HCT116 (cell line): ENCODE data around the gene PGA4. TPM values are rescaled to one million over a fixed set of nuclear protein-coding genes. Genes with fewer than 3 reads are reported as not detected.
"Not testable (repeated sequence)": the region's sequence is repeated elsewhere in the genome, so short reads cannot be mapped to it uniquely, and the experiment has no call there.

Experiments used
- ATAC-seq: fragments of 200-7000 bp; cut with Tn5 transposase; 2 replicates; pipeline ENCODE4 v1.9.1; 2020; ENCODE audit warnings: mild to moderate bottlenecking, moderate library complexity
- BruUV-seq: library from RNA; stranded (reverse); fragments of 400-500 nt; replicated peaks from 2 replicates; lab custom pipeline; 2021; lab: Mats Ljungman, UMichigan
- CTCF ChIA-PET: fragments of 300-600 bp; sonication (Branson Sonifier 250); formaldehyde crosslinking; loops from one replicate; lab custom pipeline; 2021; ENCODE audit warnings: antibody characterized with exemption; lab: Charles Lee
- POLR2A ChIA-PET: fragments of 300-600, 350-600 bp; sonication (Branson Sonifier 250); formaldehyde crosslinking; loops from one replicate; lab custom pipeline; 2021; ENCODE audit warnings: antibody characterized with exemption; lab: Charles Lee
- RAD21 ChIA-PET, 2 experiments: fragments of 300-600 bp; sonication (Branson Sonifier 250); formaldehyde crosslinking; loops; one replicate each; lab custom pipeline; 2023; ENCODE audit warnings: low total read pairs in 2 of 2; ENCODE audit not compliant: uncharacterized antibody in 2 of 2, unreplicated experiment in 2 of 2, low non-redundant PET in 1 of 2; lab: Charles Lee
- DNase-seq: peaks from one replicate; pipeline ENCODE4 v3.0.0-alpha.2; 2010; ENCODE audit warnings: low read depth, low spot score
- H2AFZ ChIP-seq: fragments of 200-600 bp; shearing (Covaris generic), sonication (generic); 2 replicates; pipeline ENCODE4 v1.6.1; 2017; ENCODE audit warnings: low read depth, mixed run types, mixed read lengths, antibody characterized with exemption, low read length; ENCODE audit not compliant: poor library complexity, severe bottlenecking
- H3K27ac ChIP-seq: 2 replicates; pipeline ENCODE4 v1.5.1; 2012; ENCODE audit warnings: low read depth, low read length
- H3K27me3 ChIP-seq: fragments of 200-600 bp; sonication (generic); 2 replicates; pipeline ENCODE4 v1.6.1; 2016; ENCODE audit warnings: mixed run types, low read length, mixed read lengths; ENCODE audit not compliant: insufficient read depth
- H3K36me3 ChIP-seq, 2 experiments: fragments of 200-500 bp in 1 of 2; fragments of 200-600 bp in 1 of 2; sonication (Bioruptor generic) in 1 of 2; sonication (generic) in 1 of 2; 2 replicates each; pipeline versions ENCODE4 v1.5.1 to v1.6.1; 2014 to 2016; ENCODE audit warnings: low read length in 2 of 2, inconsistent platforms in 1 of 2, mixed read lengths in 1 of 2, mixed run types in 1 of 2; ENCODE audit not compliant: insufficient read depth in 2 of 2, control insufficient read depth in 1 of 2
- H3K4me1 ChIP-seq, 2 experiments: fragments of 200-600 bp in 1 of 2; sonication (generic) in 1 of 2; 2 replicates each; pipeline versions ENCODE4 v1.5.1 to v1.6.1; 2012 to 2017; ENCODE audit warnings: low read length in 2 of 2, inconsistent platforms in 1 of 2, mild to moderate bottlenecking in 1 of 2, mixed read lengths in 1 of 2, mixed run types in 1 of 2, moderate library complexity in 1 of 2; ENCODE audit not compliant: insufficient read depth in 2 of 2, control insufficient read depth in 1 of 2
- H3K4me2 ChIP-seq: fragments of 200-600 bp; sonication (generic); 2 replicates; pipeline ENCODE4 v1.6.1; 2017; ENCODE audit warnings: mixed run types, low read length, mixed read lengths
- H3K4me3 ChIP-seq, 2 experiments: fragments of 200-600 bp in 1 of 2; sonication (generic) in 1 of 2; replicated peaks in 1 of 2; 2 replicates each; pipeline ENCODE4 v1.5.1; 2011 to 2016; ENCODE audit warnings: low read length in 2 of 2, control low read depth in 1 of 2, low read depth in 1 of 2, mild to moderate bottlenecking in 1 of 2, mixed read lengths in 1 of 2, mixed run types in 1 of 2
- H3K79me2 ChIP-seq: fragments of 200-600 bp; sonication (generic); 2 replicates; pipeline ENCODE4 v1.6.1; 2017; ENCODE audit warnings: mild to moderate bottlenecking, mixed run types, low read length, moderate library complexity, mixed read lengths; ENCODE audit not compliant: insufficient read depth
- H3K9ac ChIP-seq: fragments of 200-600 bp; sonication (generic); 2 replicates; pipeline ENCODE4 v1.6.1; 2016; ENCODE audit warnings: low read length, mixed read lengths
- H3K9me2 ChIP-seq: fragments of 200-600 bp; sonication (generic), shearing (Covaris generic); 2 replicates; pipeline ENCODE4 v1.6.1; 2017; ENCODE audit warnings: mixed run types, mild to moderate bottlenecking, moderate library complexity; ENCODE audit not compliant: insufficient read depth
- H3K9me3 ChIP-seq, 2 experiments: fragments of 200-500 bp in 1 of 2; fragments of 200-600 bp in 1 of 2; sonication (Bioruptor generic) in 1 of 2; sonication (generic) in 1 of 2; 2 replicates each; pipeline ENCODE4 v1.6.1; 2014 to 2017; ENCODE audit warnings: low read length in 2 of 2, mixed read lengths in 2 of 2, inconsistent platforms in 1 of 2, low read depth in 1 of 2, mild to moderate bottlenecking in 1 of 2, mixed run types in 1 of 2, moderate library complexity in 1 of 2; ENCODE audit not compliant: control insufficient read depth in 1 of 2, insufficient read depth in 1 of 2
- H4K20me1 ChIP-seq: fragments of 200-600 bp; sonication (generic), shearing (Covaris generic); 2 replicates; pipeline ENCODE4 v1.6.1; 2017; ENCODE audit warnings: mixed run types, mild to moderate bottlenecking, moderate library complexity; ENCODE audit not compliant: insufficient read depth
- intact Hi-C: fragments of 100-400 bp; cut with micrococcal nuclease; formaldehyde crosslinking; loops from 2 replicates; pipeline ENCODE4 v1.10.0; 2022
- total RNA-seq: library from RNA; stranded (reverse); gene quantifications from one replicate; pipeline ENCODE4 v1.2.1, GENCODE V29; 2021; ENCODE audit not compliant: unreplicated experiment

The PGA4 gene
- total RNA-seq, 1 experiment from 2014 or later: not detected

DNA sequence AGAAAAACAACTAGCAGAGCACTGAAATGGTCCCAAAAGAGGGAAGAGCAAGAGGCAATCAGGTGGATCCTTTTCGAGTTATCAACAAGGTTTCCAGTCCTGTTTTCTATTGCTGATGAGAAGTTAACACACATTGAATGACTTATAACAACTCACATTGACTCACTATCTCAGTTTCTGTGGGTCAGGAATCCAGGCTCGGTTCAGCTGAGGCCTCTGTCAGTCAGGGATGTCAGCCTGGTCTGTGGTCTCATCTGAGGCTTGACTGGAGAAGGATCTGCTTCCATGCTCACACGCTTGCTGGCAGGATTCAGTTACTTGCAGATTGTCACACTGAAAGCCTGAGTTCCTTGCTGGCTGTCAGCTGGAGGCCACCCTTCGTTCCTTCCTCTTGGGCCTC, 3.8 kb upstream of the PGA4 start:
- ATAC-seq, DNase-seq, RAD21 ChIA-PET, H2AFZ ChIP-seq, intact Hi-C loops, H3K9me2 ChIP-seq, CTCF ChIA-PET, BruUV-seq, H3K4me3 ChIP-seq, H3K4me2 ChIP-seq, H3K36me3 ChIP-seq, H3K79me2 ChIP-seq, H3K9me3 ChIP-seq, H3K27me3 ChIP-seq, H3K27ac ChIP-seq, H3K9ac ChIP-seq, H4K20me1 ChIP-seq, POLR2A ChIA-PET, H3K4me1 ChIP-seq: not testable (repeated sequence)

DNA sequence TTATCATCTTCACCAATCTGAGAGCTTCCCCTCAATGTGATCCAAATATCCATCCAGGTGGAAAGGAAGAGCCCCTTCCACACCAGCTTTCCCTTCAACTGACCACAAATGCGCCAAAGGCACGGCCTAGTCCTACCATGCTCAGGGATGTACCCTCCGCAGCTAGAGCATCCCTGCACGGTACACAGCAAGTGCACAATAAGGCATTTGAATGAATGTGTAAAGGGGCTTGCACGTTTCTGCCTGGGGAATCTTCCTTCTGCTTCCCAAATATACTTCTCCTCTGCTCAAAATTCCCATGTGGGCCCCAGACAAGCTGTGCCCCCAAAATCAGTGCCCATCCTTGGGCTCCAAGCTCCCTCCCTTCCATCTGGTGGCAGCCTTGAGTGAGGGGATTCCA, 3.1 kb upstream of the PGA4 start:
- ATAC-seq, H4K20me1 ChIP-seq, H3K36me3 ChIP-seq, H3K27me3 ChIP-seq, H3K9ac ChIP-seq, RAD21 ChIA-PET, H3K9me2 ChIP-seq, H3K4me1 ChIP-seq, H3K27ac ChIP-seq, H2AFZ ChIP-seq, BruUV-seq, H3K4me3 ChIP-seq, H3K9me3 ChIP-seq, intact Hi-C loops, H3K79me2 ChIP-seq, DNase-seq, POLR2A ChIA-PET, H3K4me2 ChIP-seq, CTCF ChIA-PET: not testable (repeated sequence)

- H3K9me3 ChIP-seq, ATAC-seq, CTCF ChIA-PET, DNase-seq, RAD21 ChIA-PET, H2AFZ ChIP-seq, H3K4me3 ChIP-seq, H3K79me2 ChIP-seq, H3K9ac ChIP-seq, POLR2A ChIA-PET, H3K27ac ChIP-seq, H3K4me2 ChIP-seq, BruUV-seq, H3K4me1 ChIP-seq, H4K20me1 ChIP-seq, intact Hi-C loops, H3K27me3 ChIP-seq, H3K9me2 ChIP-seq, H3K36me3 ChIP-seq: not testable (repeated sequence)
These were observed 545 bp downstream of the PGA4 start for GRCh38 chr11:61222692-61223091.

DNA sequence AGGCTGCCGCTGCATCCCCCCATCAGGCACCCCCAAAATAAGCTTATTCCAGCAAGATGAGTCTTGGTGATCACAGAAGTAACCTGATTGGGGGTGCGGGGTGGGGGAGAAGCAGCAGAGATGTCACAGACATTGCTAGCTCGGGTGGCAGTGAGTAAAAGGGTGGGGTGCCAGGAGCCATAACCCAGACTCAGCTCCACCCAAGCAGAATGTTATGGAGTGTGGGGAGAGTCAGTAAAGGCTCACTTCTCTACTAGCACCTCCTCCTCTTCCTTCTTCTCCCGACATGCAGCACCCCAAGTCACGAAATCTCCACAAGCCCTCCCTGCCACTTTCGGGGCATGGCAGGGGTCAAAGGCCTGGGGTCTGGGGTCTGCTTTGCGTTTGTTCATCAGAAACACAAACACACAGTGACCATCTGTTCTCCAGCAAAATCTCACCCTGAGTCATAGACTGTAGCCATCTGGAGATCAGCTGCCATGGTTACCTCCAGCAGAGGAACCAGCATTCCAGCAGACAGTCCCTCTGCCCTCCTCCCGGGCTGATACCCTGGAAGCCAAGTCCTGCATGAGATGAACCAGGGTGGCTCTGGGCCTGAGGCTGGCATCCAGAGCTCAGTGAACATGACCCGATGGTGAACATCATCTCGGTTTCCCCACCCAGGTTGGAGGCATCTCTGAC, 4.5 kb downstream of the PGA4 start:
- POLR2A ChIA-PET, H3K4me1 ChIP-seq, H3K27me3 ChIP-seq, H4K20me1 ChIP-seq, H3K79me2 ChIP-seq, RAD21 ChIA-PET, H3K27ac ChIP-seq, BruUV-seq, H3K4me3 ChIP-seq, H3K9me3 ChIP-seq, DNase-seq, H3K9ac ChIP-seq, H3K36me3 ChIP-seq, H2AFZ ChIP-seq, intact Hi-C loops, CTCF ChIA-PET, H3K9me2 ChIP-seq, H3K4me2 ChIP-seq: not testable (repeated sequence)
- 0 out of 2 replicates have a peak, but pooled peaks have one; percentile 28 for ATAC-seq
